GM10266 (cell line): ENCODE data around the gene STRBP.

Experiments used
- DNase-seq: peaks from one replicate; pipeline ENCODE4 v3.0.0; 2012; ENCODE audit errors: extremely low spot score
- TF ChIP-seq, protein P1 (sequence below): IDR thresholded peaks from 2 replicates; pipeline ENCODE4 v1.5.1; 2012; ENCODE audit warnings: mild to moderate bottlenecking, low read depth; ENCODE audit not compliant: control insufficient read depth, insufficient read depth; ENCODE audit errors: missing control alignments

STRBP gene

GRCh38 chr9:123132696-123133095, 135.7 kb downstream of the STRBP start:
- TF ChIP-seq, protein P1, sequence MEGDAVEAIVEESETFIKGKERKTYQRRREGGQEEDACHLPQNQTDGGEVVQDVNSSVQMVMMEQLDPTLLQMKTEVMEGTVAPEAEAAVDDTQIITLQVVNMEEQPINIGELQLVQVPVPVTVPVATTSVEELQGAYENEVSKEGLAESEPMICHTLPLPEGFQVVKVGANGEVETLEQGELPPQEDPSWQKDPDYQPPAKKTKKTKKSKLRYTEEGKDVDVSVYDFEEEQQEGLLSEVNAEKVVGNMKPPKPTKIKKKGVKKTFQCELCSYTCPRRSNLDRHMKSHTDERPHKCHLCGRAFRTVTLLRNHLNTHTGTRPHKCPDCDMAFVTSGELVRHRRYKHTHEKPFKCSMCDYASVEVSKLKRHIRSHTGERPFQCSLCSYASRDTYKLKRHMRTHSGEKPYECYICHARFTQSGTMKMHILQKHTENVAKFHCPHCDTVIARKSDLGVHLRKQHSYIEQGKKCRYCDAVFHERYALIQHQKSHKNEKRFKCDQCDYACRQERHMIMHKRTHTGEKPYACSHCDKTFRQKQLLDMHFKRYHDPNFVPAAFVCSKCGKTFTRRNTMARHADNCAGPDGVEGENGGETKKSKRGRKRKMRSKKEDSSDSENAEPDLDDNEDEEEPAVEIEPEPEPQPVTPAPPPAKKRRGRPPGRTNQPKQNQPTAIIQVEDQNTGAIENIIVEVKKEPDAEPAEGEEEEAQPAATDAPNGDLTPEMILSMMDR: no peak
- DNase-seq: no peak

GRCh38 chr9:123131993-123132392, 136.4 kb downstream of the STRBP start:
- no peak for DNase-seq

GRCh38 chr9:123131258-123131657, 137.1 kb downstream of the STRBP start:
- DNase-seq: no peak
- TF ChIP-seq, protein P1: no peak

More at GRCh38 chr9:123131993-123132392, 136.4 kb downstream of the STRBP start:
- TF ChIP-seq, protein P1: no peak

GRCh38 chr9:123129423-123129822, 139.0 kb downstream of the STRBP start:
- TF ChIP-seq, protein P1: no peak
- no peak for DNase-seq

DNA sequence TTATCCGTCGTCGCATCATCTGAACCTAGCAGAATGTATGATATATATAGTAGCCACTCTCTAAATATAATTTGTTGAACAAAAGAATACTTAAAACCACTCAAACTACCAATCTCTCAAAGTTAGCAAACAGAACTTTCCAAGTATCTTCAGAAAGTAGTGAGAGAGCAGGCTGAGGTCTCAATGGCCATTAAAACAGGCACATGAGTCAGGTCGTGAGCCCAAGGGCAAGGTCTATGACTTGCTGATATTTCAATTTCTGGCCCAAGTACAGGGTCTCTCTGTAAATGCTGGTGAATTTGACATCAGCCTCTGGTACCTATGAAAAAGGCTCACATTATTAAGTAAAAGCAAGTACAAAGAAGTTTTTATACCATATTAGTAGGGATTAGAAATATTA, 139.8 kb downstream of the STRBP start:
- TF ChIP-seq, protein P1: no peak
- DNase-seq: no peak

DNA sequence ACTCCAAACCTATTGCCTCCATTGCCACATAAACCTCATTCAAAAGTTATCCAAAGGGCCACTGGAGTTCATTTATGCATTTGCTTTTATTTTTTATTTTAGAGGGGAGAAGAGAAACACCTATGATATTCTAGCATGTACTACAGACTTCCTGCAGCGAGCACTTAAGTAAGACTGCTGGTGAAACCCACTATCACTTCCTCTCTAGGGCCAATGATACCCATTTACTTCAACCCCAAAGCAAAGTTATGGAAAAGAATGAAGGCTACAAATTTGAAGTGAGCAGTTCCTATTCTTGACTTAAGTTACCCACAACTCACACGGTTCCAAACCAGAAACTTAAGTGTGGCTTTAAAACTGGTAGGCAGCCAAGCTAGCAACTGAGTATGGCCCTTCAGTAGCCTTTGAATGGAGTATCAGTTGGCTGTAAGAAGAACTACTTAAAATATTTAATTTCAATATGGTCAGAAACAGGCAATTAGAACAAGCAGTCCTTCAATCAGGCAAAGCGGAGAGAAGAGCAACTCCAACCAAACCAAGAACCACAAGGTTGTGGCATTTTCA, 140.8 kb downstream of the STRBP start:
- TF ChIP-seq, protein P1: no peak
- no peak for DNase-seq

GRCh38 chr9:123121457-123121856, 146.9 kb downstream of the STRBP start:
- TF ChIP-seq, protein P1: no peak
- DNase-seq: no peak
